AG10803 (cell line): ENCODE results near the gene HOXD9.

Source experiments
- DNase-seq: peaks from one replicate; pipeline ENCODE4 v3.0.0; 2010; ENCODE audit warnings: low read depth
- H3K4me3 ChIP-seq: 2 replicates; pipeline ENCODE4 v1.5.1; 2011; ENCODE audit warnings: mild to moderate bottlenecking, low read length, control low read depth
- CTCF ChIP-seq: conservative IDR thresholded peaks from 2 replicates; pipeline ENCODE4 v1.5.1; 2011; ENCODE audit warnings: mild to moderate bottlenecking, low read length, control low read depth, inconsistent platforms

Gene HOXD9

GRCh38 chr2:176147800-176148496 is 25.4 kb downstream of the HOXD9 start:
- no peak for DNase-seq
- TF ChIP-seq CTCF, result no peak
- H3K4me3 ChIP-seq, result no peak overlapping the region

GRCh38 chr2:176148751-176149421 is 26.4 kb downstream of the HOXD9 start:
- TF ChIP-seq CTCF, result no peak
- H3K4me3 ChIP-seq, result no peak overlapping the region
- no peak for DNase-seq

GRCh38 chr2:176149481-176149938 is 27.0 kb downstream of the HOXD9 start:
- TF ChIP-seq CTCF, result no peak
- no peak for DNase-seq
- H3K4me3 ChIP-seq, result no peak overlapping the region

GRCh38 chr2:176149939-176150583 is 27.5 kb downstream of the HOXD9 start:
- TF ChIP-seq CTCF, result no peak
- H3K4me3 ChIP-seq, result no peak overlapping the region
- no peak for DNase-seq

GRCh38 chr2:176150584-176151441 is 28.3 kb downstream of the HOXD9 start:
- H3K4me3 ChIP-seq, result no peak overlapping the region
- TF ChIP-seq CTCF, result no peak
- no peak for DNase-seq

- TF ChIP-seq CTCF, result no peak
Observed at GRCh38 chr2:176151442-176152287, 29.1 kb downstream of the HOXD9 start, which contains the start of gene HOXD4. TSS of gene HOXD4 (plus strand) at chr2:176151550. CDS start at chr2:176151634, 84 bp downstream.

More at GRCh38 chr2:176151442-176152287, 29.1 kb downstream of the HOXD9 start, which contains the start of gene HOXD4:
- H3K4me3 ChIP-seq, result peak within 1 kb of the TSS; percentile 31
- no peak for DNase-seq
